ENCODE data around the gene STARD5. TPM values are rescaled to one million over a fixed set of nuclear protein-coding genes. Genes with fewer than 3 reads are reported as not detected.

Gene STARD5
- total RNA-seq, 4 donors from 2014 or later, result 54.6 to 88.2 (median 67.4) TPM

- Histone ChIP-seq H3K27me3 (no peaks in the 10 kb centered on the region), H3K4me3 (no peak overlapping the region), H3K4me1 (peaks cover 14% of the 10 kb centered on the region), H3K27ac (no peak overlapping the region), H3K9me3 (no peaks in the 10 kb centered on the region), H3K36me3 (peaks cover 28% of the 10 kb centered on the region)
- DNase-seq (ENCODE audit: low spot score in 2 of 2), result no peak
- 86% methylated on average over 12 of the region's 12 CpGs for WGBS
- no peak for TF ChIP-seq EP300 (IDR thresholded peaks at IDR 0.05)
- no peak for TF ChIP-seq POLR2AphosphoS5 (IDR thresholded peaks at IDR 0.05)
- TF ChIP-seq, protein P1, sequence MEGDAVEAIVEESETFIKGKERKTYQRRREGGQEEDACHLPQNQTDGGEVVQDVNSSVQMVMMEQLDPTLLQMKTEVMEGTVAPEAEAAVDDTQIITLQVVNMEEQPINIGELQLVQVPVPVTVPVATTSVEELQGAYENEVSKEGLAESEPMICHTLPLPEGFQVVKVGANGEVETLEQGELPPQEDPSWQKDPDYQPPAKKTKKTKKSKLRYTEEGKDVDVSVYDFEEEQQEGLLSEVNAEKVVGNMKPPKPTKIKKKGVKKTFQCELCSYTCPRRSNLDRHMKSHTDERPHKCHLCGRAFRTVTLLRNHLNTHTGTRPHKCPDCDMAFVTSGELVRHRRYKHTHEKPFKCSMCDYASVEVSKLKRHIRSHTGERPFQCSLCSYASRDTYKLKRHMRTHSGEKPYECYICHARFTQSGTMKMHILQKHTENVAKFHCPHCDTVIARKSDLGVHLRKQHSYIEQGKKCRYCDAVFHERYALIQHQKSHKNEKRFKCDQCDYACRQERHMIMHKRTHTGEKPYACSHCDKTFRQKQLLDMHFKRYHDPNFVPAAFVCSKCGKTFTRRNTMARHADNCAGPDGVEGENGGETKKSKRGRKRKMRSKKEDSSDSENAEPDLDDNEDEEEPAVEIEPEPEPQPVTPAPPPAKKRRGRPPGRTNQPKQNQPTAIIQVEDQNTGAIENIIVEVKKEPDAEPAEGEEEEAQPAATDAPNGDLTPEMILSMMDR (IDR thresholded peaks at IDR 0.05), result no peak
- TF ChIP-seq POLR2A (IDR thresholded peaks at IDR 0.05), result no peak
Observed at GRCh38 chr15:81281766-81282605, 42.0 kb downstream of the STARD5 start.

GRCh38 chr15:81281456-81281735 lies 42.5 kb downstream of the STARD5 start:
- Histone ChIP-seq H3K9me3 (no peaks in the 10 kb centered on the region), H3K4me3 (no peak overlapping the region), H3K27me3 (no peaks in the 10 kb centered on the region), H3K36me3 (peaks cover 25% of the 10 kb centered on the region), H3K27ac (no peak overlapping the region), H3K4me1 (peaks cover 14% of the 10 kb centered on the region)
- TF ChIP-seq EP300 (IDR thresholded peaks at IDR 0.05), result no peak
- TF ChIP-seq POLR2A (IDR thresholded peaks at IDR 0.05), result no peak
- TF ChIP-seq POLR2AphosphoS5 (IDR thresholded peaks at IDR 0.05), result no peak
- TF ChIP-seq, protein P1 (IDR thresholded peaks at IDR 0.05), result no peak
- DNase-seq (ENCODE audit: low spot score in 2 of 2), result no peak
- 92% methylated on average over 3 of the region's 3 CpGs for WGBS

DNA sequence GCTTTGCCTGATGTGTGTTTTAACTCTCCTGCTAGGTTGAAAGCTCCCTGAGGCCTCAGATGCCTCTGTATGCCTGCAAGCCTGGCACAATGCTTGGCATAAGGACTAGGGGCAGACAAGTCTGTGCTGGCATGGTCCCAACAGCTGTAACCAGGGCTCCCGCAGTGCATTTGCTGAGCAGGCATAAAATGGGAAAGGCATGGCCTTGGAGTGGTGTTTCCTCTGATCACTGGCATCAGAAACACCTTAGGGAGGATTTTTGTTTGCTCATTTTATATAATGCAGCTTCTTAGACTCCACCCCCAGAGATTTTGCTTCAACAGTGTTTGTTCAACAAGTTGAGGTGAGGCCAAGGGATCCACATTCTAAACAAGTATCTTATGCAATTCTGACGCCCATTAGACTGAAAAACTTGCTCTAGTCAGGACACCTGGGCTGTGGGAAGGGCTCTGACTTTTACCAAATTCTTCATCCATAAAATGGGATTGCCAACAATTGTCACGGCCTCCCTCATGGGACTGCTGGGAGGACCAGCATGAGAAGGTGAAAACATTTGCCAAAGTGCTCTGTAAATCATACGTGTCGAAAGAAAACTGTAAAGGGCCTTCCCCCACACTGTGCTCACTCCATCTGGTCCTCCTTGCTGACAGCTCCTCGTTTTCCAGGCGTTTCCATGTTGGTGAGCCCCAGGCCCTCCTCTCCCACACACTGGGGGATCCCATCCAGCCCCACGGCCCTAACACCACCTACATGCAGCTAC lies 43.1 kb downstream of the STARD5 start:
- WGBS, result 73% methylated on average over 7 of the region's 8 CpGs

GRCh38 chr15:81279621-81280485 lies 44.1 kb downstream of the STARD5 start:
- TF ChIP-seq, protein P1 (IDR thresholded peaks at IDR 0.05), result no peak
- no peak for TF ChIP-seq EP300 (IDR thresholded peaks at IDR 0.05)
- TF ChIP-seq POLR2A (IDR thresholded peaks at IDR 0.05), result no peak

More for the DNA sequence above, 43.1 kb downstream of the STARD5 start:
- Histone ChIP-seq H3K9me3 (no peaks in the 10 kb centered on the region), H3K27ac (no peak overlapping the region), H3K4me1 (peaks cover 14% of the 10 kb centered on the region), H3K4me3 (no peak overlapping the region), H3K27me3 (no peaks in the 10 kb centered on the region), H3K36me3 (peaks cover 20% of the 10 kb centered on the region)
- DNase-seq (ENCODE audit: low spot score in 2 of 2), result no peak
- no peak for TF ChIP-seq EP300 (IDR thresholded peaks at IDR 0.05)
- TF ChIP-seq POLR2A (IDR thresholded peaks at IDR 0.05), result no peak
- TF ChIP-seq, protein P1 (IDR thresholded peaks at IDR 0.05), result no peak
- no peak for TF ChIP-seq POLR2AphosphoS5 (IDR thresholded peaks at IDR 0.05)

More at GRCh38 chr15:81279621-81280485, 44.1 kb downstream of the STARD5 start:
- Histone ChIP-seq H3K4me1 (peaks cover 20% of the 10 kb centered on the region), H3K9me3 (no peaks in the 10 kb centered on the region), H3K4me3 (no peak overlapping the region), H3K27me3 (no peaks in the 10 kb centered on the region), H3K27ac (no peak overlapping the region), H3K36me3 (peaks cover 18% of the 10 kb centered on the region)
- DNase-seq (ENCODE audit: low spot score in 2 of 2), result no peak
- 88% methylated on average over 12 of the region's 12 CpGs for WGBS
